Ishikawa (cell line): ENCODE results near the gene CNPPD1.
A peak's percentile ranks its signal among the peaks of the same experiment; 100 is the strongest.

Experiments
- CEBPB ChIP-seq: IDR thresholded peaks from 2 replicates; pipeline ENCODE4 v1.6.1; 2012
- CREB1 ChIP-seq: IDR thresholded peaks from 2 replicates; pipeline ENCODE4 v1.6.1; 2012; ENCODE audit warnings: low read depth
- EGR1 ChIP-seq: IDR thresholded peaks from 2 replicates; pipeline ENCODE4 v1.6.1; 2012
- EP300 ChIP-seq: IDR thresholded peaks from 2 replicates; pipeline ENCODE4 v1.6.1; 2012; ENCODE audit warnings: borderline replicate concordance
- FOXM1 ChIP-seq: IDR thresholded peaks from 2 replicates; pipeline ENCODE4 v1.6.1; 2012; ENCODE audit warnings: low read depth, borderline replicate concordance
- NFIC ChIP-seq: IDR thresholded peaks from 2 replicates; pipeline ENCODE4 v1.6.1; 2012
- RAD21 ChIP-seq: IDR thresholded peaks from 2 replicates; pipeline ENCODE4 v1.6.1; 2012; ENCODE audit warnings: low read depth
- REST ChIP-seq: IDR thresholded peaks from 2 replicates; pipeline ENCODE4 v1.6.1; 2012; ENCODE audit warnings: low read depth, mild to moderate bottlenecking
- TAF1 ChIP-seq: IDR thresholded peaks from 2 replicates; pipeline ENCODE4 v1.6.1; 2012; ENCODE audit warnings: low read depth, mild to moderate bottlenecking
- TCF12 ChIP-seq: IDR thresholded peaks from 2 replicates; pipeline ENCODE4 v1.6.1; 2012; ENCODE audit warnings: low read depth
- TEAD4 ChIP-seq: IDR thresholded peaks from 2 replicates; pipeline ENCODE4 v1.6.1; 2012
- YY1 ChIP-seq: IDR thresholded peaks from 2 replicates; pipeline ENCODE4 v1.6.1; 2012; ENCODE audit warnings: low read depth
- ZBTB7A ChIP-seq: IDR thresholded peaks from 2 replicates; pipeline ENCODE4 v1.6.1; 2012; ENCODE audit warnings: low read depth
- TF ChIP-seq, protein P1 (sequence below): IDR thresholded peaks from 2 replicates; pipeline ENCODE4 v1.6.1; 2012
- TF ChIP-seq, protein P2 (sequence below): IDR thresholded peaks from 2 replicates; pipeline ENCODE4 v1.6.1; 2012

CNPPD1 gene

DNA sequence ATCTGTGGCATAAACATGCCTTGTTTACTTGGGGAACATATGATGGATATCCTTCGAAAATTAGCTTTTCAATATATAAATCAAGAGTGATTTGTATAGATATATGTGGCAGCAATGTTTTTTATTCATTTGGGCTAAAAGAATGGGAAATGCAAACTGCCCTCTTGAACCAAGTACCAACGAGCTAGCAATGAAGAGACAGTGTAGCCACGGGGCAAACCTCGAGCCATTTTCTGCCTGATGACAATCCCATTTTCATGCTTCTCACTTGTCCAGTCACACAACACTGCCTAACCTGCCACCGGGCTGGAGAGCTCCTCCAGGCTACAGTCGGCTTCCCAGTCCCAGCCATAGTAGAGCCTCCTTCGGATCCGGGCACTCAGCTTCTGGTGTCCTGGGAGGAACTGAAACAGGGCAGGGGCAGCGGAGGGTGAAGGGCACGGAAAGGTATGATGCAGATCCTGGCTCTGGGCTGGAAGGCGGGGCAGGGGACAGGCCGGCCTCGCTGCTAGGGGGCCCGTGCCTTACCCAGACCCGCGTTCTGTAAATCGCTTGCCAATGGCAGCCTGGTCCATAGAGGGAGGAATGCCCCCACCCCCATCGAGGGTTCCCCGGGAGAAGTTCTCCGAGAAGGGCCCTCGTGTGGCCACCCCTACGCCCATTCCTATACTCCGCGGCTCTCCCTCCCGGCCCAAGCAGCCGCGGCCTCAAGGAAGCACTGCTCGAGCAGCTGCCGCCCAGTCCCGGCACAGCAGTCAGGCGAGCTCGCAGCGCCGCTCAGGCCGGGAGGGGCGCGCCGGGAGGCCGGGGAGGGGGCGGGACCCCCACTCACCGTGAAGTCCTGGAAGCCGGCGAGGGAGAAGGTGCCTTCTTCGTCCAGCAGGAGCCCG is 552 bp downstream of the CNPPD1 start:
- TF ChIP-seq ZBTB7A = peak; percentile 99
- no peak for TF ChIP-seq TCF12
- TF ChIP-seq, protein P1, sequence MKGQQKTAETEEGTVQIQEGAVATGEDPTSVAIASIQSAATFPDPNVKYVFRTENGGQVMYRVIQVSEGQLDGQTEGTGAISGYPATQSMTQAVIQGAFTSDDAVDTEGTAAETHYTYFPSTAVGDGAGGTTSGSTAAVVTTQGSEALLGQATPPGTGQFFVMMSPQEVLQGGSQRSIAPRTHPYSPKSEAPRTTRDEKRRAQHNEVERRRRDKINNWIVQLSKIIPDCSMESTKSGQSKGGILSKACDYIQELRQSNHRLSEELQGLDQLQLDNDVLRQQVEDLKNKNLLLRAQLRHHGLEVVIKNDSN = peak; percentile 16; the same call in 1 of the 2 replicates
- no peak for TF ChIP-seq RAD21
- 0 out of 2 replicates have a peak, but pooled peaks have one; percentile 11 for TF ChIP-seq TEAD4

DNA sequence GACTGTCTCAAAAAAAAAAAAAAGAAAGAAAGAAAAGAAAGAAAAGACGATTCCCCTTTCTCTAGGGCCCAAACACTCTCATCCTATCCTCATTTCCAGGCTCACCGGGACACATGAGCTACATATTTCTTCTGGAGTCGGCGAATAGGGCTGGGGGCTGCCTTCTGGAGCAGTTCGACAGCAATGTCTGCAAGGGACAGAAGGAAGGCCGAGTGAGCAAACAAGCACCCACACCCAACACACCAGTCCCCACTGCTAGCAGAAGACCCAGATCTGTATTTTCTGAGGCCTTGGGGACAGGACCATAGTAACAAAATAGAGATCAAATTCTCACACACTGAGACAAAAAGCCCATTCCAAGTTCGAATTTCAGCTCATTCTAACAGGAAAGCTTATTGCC is 1.2 kb downstream of the CNPPD1 start:
- TF ChIP-seq REST = no peak
- TF ChIP-seq ZBTB7A = no peak
- TF ChIP-seq CEBPB = no peak
- no peak for TF ChIP-seq RAD21
- no peak for TF ChIP-seq YY1
- no peak for TF ChIP-seq TAF1
- TF ChIP-seq NFIC = no peak
- TF ChIP-seq, protein P2, sequence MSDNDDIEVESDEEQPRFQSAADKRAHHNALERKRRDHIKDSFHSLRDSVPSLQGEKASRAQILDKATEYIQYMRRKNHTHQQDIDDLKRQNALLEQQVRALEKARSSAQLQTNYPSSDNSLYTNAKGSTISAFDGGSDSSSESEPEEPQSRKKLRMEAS = no peak
- no peak for TF ChIP-seq FOXM1
- TF ChIP-seq EGR1 = no peak
- no peak for TF ChIP-seq EP300

DNA sequence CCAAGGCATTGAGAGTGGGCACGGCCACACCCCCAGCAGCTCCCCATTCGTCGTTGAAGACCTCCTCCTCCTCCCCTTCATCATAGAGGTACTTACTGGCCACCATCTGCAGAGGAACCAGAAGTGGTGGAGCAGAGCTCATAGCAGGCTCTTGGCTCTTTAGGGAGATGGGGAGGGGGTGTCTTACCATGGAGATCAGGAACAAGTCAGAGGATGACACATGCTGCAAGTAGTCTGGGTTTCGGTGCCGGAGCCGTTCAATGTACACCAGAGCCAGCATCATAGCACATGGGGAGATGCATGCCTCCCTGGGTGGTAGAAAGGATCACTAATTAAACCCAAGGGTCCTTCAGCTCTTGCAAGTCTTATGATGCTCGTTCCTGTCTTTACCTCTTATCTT is 1.9 kb downstream of the CNPPD1 start:
- TF ChIP-seq TCF12 = no peak
- TF ChIP-seq ZBTB7A = no peak
- no peak for TF ChIP-seq EP300
- TF ChIP-seq, protein P2 = no peak
- no peak for TF ChIP-seq NFIC
- no peak for TF ChIP-seq EGR1
- TF ChIP-seq CEBPB = no peak

DNA sequence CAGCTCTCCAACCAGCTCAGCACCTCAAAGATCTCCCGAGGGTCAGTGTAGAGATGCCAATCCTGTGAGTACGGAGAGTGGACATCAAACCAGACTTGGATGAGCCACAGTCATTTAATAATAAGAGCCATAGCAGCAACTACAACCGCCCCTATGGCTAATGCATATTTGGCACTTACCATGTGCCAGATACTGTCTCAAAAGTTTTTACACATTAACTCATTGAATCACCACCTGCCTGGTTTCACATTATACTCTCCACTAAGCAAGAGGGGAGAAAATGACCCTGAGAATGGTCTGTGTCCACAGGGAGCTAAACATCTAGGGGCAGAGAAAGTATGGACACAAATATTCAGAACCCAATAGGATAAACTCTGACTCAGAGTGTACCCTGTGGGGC is 2.6 kb downstream of the CNPPD1 start:
- no peak for TF ChIP-seq CREB1
- no peak for TF ChIP-seq RAD21
- TF ChIP-seq EGR1 = no peak
- no peak for TF ChIP-seq TCF12
- TF ChIP-seq, protein P1 = no peak
- TF ChIP-seq FOXM1 = no peak
- no peak for TF ChIP-seq YY1
- TF ChIP-seq, protein P2 = no peak
- TF ChIP-seq TEAD4 = no peak
- no peak for TF ChIP-seq EP300
- no peak for TF ChIP-seq ZBTB7A
- no peak for TF ChIP-seq TAF1
- TF ChIP-seq CEBPB = no peak
- TF ChIP-seq REST = no peak
- TF ChIP-seq NFIC = no peak

DNA sequence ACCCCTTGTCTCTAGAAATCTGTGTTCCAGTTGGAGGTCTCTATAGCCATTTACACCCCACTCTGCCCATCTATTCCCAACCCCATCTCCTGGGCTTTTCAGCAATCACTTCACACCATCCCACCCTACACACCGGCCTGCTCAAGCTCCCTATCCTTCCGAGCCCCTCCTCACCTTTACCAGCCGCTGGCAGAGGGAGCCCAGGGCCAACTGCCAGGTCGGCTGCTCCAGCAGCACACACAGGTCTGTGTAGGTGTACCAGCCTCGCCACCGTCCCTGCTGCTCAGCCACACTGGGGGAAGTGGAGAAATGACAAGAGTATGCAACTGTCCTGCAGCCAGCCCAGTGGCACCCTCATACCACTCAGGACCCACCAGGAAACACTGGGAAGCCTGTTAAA is 3.5 kb downstream of the CNPPD1 start:
- TF ChIP-seq ZBTB7A (no peak), NFIC (no peak), CEBPB (no peak), FOXM1 (no peak), CREB1 (no peak), REST (no peak), TEAD4 (no peak), EP300 (no peak), YY1 (no peak), TAF1 (no peak), RAD21 (no peak), TCF12 (no peak), EGR1 (no peak)
- TF ChIP-seq, protein P1 = no peak
- TF ChIP-seq, protein P2 = no peak
